HG03342 (cell line): ENCODE data around the gene PI4KB.

Source experiments
- ATAC-seq: cut with Tn5 transposase; IDR thresholded peaks from one replicate; pipeline ENCODE4 v1.9.1; 2021; ENCODE audit warnings: mild to moderate bottlenecking, moderate library complexity; ENCODE audit not compliant: unreplicated experiment

PI4KB gene

DNA sequence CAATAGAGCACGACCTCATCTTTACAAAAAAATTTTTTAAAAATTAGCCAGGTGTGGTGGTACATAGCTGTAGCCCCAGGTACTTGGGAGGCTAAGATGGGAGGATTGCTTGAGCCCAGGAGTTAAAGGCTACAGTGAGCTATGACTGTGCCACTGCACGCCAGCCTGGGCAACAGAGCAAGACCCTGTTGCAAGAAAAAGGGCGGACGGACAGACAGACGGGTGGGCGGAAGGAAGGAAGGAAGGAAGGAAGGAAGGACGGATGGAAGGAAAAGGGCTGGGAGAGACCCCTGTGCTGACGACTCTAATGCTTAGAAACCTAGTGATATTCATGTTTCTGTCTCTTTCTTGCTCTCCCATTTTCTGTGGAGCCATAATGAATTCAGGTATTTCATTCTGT is 14.4 kb downstream of the PI4KB start:
- ATAC-seq, result no peak

DNA sequence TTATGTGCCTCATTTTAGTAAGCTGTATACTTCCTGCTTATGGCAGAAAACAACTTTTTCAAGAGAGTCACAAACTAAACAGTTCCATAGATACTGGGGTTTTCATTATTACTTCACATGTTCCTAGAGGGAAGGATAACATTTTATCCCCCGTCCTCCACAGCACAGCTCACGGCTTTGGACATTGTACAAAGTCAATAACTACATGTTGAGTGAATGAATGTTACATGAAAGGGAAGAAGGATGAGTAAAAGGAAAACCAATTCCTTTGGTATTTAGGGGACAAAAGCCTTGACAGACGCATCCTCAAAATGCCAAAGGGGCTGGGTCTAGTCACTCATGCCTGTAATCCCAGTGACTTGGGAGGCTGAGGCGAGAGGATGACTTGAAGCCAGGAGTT is 14.8 kb downstream of the PI4KB start:
- ATAC-seq, result no peak

DNA sequence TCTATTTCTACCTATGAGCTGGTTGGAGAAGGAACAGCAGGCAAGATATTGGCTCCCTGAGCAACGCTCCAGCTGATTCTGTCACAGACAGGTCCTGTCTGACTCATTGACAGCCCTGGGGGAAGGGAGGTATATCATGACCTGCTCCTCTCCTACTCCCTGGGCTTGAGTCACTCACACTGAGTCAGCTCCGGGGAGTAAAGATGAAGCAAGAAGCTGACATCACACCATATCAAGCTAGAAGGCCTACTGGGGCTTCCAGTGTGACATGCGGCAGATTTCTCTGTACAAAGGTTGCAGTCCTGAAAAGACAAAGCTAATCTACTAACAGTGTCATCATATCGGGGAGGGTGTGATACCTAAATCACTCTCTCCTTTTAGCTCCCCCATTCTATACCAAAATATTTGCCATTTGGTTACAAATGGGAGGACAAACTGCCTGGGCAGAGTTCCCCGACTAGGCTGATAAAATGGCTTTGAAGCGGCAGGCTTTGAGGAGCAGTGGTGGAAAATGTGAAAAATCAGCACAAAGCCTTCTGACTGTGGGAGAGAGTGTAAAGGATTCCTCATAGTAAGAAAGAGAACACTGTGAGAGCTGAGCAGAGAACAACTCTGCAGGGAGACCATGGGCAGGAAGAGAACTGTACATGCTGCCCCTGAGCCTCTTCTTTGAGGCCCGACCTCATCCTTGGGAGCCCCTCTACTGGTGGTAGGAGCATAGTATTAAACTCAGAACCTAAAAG is 15.5 kb downstream of the PI4KB start:
- ATAC-seq, result no peak

DNA sequence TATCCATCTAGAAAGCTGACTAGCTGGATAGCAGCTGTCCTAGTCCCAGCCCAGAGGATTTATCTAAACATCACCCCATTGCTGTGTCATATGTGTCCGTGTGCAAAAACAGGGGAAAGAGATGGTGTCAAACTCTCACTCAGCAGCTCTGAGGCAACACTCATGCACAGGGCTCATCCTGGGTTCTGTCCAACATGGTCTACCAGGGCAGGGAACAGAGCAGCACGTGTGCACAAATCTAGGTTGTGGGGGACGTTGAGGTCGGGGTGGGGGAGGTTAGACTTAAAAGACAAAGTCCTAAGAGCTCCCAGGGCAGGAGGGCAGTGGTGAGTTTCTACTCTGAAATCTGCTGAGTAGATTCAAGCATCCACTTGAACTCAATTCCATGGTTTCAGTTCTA is 16.2 kb downstream of the PI4KB start:
- no peak for ATAC-seq

DNA sequence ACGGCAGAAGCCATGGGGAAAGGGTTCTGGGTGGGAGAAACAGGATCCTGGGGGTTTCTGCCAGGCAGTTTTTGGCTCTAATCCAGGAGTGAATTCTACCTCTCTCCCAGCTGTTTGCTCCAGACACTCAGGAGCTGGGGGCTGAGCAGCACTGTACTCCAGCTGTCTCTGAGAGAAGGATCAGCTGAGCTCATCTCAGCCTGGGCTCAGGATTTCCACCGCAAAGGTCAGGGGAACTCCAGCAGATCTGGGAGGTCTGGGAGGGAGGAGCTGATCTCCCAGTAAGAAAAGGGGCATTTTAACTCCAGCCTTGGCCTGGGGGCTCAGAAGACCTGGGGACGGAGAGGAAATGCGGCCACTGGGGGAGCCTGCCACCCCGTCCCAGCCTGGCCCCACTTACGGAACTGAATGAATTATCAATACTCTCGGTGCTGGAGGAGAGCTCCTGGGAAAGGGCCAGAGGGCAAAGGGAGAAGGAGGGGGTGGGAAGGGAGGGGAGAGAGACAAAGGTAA is 17.3 kb downstream of the PI4KB start:
- ATAC-seq, result no peak

DNA sequence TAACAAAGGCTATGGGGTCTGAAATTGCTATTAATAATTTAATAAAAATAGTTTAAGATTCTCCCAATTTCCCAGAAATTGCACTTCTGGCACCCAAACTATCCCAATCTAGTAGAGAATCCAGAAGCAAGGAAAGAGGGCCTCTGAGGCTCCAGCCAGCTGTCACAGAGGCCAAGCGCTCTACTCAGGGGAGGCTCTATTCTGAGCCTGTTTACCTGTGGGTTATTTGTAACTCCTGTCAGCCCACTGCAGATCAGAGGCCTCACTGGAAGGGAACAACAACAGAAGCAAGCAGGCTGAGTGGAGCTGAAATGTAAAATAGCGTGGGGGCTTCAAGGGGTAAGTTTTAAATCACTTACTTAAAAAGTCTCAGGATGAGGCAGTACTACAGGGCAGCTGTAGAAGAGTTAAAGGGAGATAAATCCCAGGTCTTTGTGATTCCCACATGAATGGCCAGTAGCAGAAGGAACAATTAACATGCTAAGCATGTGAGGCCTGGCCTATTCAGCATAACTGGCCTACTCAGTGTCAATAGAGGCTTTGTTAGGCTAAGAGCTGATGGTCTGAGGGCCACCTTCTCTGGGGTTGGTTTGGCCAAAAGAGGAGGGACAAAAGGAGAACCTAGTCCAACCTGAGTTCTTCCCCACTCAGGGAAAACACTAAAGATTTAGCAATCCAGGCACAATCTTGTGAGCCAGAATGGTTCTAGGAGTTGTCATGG is 32.3 kb downstream of the PI4KB start:
- ATAC-seq, result no peak

DNA sequence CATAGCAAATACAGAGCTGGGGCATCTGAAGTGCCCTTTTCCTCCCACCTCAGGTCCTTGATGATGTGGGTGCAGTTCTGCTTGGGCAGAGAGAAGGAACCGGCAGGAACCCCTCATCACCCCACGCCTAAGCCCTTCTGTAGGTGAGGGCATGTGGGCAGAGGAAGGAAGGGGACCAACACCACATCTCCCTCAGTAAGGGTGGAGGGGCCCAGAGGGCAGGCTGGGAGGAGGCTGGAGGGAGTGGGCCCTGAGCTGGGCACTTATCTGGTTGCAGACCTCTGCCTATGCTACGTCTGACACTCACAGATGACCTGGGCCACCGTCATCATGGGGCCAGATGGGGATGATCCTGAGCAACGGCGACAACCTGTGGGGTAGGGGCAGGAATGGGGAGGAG is 34.1 kb downstream of the PI4KB start:
- no peak for ATAC-seq

DNA sequence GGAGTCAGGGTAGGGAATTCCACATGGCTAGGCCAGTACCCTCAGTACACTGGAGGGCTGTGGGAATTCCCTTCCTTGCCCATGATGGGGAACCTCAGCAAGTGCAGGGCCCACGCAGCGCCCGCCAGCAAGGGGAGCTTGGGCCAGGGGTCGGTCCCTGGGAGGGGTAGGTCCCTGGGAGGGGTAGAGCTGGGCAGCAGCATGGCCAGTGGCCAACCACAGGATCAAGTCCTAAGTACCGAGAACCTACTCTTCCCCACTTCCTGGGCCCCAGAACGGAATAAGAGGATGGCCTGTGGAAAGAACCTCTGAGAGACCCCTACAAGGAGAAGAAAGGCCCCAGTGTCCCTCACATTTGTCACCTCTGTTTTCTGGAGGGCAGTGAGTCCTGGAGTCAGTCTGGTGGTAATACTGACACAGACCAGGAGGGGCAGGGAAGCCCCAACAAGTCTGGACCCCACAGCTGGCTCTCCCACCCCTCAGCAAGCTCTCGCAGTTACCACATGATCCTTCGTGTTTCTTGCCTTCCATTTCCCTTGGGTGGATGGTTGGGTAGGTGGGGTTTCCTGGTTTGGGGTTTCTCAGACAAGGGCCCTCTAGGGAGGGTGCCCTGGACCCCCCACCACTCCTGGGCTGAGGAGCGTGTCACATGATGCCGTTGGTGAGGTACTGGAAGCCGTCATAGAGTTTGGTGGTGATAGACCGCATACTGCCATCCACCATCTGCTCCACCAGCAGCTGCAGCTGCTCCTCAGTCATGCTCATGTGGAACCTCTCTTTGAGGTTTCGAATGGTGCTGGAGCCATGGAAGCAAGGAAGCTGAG is 34.8 kb downstream of the PI4KB start:
- no peak for ATAC-seq

DNA sequence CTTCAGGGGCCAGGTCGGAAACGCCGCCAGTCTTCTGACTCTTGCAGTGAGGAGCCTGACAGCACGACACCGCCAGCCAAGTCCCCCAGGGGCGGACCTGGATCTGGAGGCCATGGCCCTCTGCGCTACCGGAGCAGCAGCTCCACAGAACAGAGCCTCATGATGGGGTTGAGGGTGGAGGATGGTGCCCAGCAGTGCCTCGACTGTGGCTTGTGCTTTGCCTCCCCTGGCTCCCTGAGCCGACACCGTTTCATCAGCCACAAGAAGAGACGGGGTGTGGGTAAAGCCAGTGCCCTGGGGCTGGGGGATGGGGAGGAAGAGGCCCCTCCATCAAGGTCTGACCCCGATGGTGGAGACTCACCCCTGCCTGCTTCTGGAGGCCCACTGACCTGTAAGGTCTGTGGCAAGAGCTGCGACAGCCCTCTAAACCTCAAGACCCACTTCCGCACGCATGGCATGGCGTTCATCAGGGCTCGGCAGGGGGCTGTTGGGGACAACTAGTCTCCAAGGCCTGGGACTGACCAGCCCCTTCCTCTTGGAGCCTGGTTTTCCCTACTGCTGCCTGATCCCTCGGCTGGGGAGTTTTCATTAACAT is 36.4 kb downstream of the PI4KB start:
- ATAC-seq, result no peak

DNA sequence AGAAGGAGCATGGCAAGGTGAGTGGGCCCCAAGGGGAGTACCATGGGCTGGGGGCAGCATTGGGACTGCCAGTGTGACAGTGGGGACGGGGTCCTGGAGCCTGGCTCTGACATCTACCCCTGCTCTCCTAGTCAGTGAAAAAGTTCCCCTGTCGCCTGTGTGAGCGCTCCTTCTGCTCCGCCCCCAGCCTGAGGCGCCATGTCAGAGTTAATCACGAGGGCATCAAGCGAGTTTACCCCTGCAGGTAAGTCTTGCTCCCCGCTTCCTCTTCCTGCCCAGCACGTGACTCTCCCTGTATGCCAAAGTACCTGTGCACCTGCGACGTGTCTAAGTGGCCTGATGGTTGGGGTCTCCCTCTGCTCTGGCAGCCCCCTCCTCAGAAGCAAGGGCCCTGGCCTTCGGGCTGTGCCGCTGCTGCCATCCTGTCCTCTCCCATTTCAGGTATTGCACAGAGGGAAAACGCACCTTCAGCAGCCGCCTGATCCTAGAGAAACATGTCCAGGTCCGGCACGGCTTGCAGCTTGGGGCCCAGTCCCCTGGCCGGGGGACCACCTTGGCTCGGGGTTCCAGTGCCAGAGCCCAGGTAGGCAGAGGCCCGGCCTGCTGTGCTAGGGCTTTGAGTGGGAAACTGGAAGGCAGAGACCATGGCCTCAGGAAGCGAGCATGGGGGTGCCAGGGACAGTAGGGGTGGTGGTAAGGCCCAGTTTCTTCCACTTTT is 37.1 kb downstream of the PI4KB start:
- ATAC-seq, result no peak

DNA sequence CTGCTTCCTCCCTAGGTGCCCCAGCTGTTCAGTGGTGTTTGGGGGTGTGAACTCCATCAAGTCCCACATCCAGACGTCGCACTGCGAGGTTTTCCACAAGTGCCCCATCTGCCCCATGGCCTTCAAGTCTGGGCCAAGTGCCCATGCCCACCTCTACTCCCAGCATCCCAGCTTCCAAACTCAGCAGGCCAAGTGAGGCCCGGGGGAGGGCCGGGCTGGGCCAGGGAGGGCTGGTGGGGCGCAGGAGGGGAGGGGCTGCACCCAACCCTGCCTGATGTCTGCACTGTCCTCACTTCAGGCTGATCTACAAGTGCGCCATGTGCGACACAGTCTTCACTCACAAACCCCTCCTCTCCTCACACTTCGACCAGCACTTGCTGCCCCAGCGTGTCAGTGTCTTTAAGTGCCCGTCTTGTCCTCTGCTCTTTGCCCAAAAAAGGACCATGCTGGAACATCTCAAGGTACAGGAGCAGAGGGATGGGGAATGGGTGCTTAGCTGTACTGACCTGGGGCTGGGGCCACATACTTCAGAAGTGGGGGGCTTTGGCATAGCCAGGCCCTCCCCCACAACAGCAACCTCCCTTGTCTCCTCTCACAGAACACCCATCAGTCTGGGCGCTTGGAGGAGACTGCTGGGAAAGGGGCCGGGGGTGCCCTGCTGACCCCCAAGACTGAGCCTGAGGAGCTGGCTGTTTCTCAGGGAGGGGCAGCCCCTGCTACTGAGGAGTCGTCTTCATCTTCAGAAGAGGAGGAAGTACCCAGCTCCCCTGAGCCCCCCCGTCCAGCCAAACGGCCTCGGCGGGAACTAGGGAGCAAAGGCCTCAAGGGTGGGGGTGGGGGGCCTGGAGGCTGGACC is 37.9 kb downstream of the PI4KB start:
- no peak for ATAC-seq

DNA sequence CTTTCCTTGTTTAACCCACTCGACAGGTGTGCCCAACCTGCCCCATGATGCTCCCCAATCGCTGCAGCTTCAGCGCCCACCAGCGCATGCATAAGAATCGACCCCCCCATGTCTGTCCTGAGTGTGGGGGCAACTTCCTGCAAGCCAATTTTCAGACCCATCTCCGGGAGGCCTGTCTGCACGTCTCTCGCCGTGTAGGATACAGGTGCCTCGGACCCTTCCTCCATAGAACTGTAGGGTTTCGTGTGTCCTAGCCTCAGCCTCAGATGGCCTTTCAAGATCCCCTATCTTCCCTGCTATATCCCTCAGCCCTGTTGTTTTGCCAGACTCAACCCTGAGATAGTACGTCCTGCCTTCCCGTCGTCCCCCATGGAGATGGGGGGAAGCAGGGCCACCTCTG is 38.7 kb downstream of the PI4KB start:
- ATAC-seq, result no peak

DNA sequence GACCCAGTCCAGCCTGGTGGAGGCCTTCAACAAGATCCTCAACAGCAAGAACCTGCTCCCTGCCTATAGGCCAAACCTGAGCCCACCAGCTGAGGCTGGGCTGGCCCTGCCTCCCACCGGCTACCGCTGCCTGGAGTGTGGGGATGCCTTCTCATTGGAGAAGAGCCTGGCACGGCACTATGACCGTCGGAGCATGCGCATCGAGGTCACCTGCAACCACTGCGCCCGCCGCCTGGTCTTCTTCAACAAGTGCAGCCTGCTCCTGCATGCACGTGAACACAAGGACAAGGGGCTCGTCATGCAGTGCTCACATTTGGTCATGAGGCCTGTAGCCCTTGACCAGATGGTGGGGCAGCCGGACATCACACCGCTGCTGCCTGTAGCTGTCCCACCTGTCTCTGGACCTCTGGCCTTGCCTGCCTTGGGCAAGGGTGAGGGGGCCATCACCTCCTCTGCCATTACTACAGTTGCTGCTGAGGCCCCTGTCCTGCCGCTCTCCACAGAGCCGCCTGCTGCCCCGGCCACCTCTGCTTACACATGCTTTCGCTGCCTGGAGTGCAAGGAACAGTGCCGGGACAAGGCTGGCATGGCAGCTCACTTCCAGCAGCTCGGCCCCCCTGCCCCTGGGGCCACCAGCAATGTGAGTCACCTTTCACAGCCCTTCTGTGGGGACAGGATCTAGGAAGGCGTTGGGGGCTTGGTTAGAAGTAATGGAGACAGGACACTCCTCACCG is 39.3 kb downstream of the PI4KB start:
- ATAC-seq, result no peak

DNA sequence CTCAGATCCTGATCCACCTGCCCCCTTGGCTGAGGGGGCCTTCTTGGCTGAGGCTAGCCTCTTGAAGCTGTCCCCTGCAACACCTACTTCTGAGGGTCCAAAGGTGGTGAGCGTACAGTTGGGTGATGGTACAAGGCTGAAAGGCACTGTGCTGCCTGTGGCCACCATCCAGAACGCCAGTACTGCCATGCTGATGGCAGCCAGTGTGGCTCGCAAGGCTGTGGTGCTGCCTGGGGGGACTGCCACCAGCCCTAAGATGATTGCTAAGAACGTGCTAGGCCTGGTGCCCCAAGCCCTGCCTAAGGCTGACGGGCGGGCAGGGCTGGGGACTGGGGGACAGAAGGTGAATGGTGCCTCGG is 39.9 kb downstream of the PI4KB start:
- ATAC-seq, result no peak

DNA sequence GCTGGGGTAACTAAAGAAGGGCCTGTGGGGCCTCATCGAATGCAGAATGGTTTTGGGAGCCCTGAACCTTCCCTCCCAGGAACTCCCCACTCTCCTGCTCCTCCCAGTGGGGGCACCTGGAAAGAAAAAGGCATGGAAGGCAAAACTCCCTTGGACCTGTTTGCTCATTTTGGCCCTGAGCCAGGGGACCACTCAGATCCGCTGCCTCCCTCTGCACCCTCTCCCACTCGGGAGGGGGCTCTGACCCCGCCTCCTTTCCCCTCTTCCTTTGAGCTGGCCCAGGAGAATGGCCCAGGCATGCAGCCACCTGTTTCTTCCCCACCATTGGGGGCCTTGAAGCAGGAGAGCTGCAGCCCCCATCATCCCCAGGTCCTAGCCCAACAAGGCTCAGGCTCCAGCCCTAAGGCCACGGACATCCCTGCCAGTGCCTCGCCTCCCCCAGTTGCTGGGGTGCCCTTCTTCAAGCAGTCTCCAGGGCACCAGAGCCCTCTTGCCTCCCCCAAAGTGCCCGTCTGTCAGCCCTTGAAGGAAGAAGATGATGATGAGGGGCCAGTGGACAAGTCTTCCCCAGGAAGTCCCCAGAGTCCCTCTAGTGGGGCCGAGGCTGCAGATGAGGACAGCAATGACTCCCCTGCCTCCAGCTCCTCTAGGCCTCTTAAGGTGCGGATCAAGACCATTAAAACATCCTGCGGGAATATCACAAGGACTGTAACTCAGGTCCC is 40.4 kb downstream of the PI4KB start:
- ATAC-seq, result no peak

DNA sequence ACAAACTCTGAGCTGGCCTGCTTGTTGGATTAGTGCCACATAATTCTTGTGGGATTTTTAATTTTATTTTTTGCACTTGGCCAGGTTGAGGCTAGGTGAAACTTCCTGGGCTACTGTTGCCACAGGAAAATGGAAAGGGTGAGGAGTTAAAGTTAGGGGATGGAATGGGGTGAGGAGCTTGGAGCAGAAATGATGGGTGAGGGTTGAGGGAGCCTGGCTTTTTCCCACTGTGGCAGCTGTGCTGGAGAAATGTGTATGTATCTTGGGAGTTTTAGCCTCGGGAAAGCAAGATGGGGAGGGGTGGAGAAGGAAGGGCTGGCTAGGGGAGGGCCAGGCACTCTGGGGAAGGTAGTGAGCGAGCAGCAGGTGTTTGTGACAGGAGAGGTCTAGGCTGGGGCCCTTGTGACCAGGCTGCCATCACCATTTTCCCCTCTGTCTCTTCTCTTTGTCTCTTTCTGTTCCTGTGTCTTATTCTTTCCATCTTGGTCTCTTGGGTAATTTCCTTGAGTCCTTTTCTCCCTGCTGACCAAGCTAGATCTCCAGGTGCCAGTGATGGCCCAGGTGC is 43.1 kb downstream of the PI4KB start:
- ATAC-seq, result no peak

DNA sequence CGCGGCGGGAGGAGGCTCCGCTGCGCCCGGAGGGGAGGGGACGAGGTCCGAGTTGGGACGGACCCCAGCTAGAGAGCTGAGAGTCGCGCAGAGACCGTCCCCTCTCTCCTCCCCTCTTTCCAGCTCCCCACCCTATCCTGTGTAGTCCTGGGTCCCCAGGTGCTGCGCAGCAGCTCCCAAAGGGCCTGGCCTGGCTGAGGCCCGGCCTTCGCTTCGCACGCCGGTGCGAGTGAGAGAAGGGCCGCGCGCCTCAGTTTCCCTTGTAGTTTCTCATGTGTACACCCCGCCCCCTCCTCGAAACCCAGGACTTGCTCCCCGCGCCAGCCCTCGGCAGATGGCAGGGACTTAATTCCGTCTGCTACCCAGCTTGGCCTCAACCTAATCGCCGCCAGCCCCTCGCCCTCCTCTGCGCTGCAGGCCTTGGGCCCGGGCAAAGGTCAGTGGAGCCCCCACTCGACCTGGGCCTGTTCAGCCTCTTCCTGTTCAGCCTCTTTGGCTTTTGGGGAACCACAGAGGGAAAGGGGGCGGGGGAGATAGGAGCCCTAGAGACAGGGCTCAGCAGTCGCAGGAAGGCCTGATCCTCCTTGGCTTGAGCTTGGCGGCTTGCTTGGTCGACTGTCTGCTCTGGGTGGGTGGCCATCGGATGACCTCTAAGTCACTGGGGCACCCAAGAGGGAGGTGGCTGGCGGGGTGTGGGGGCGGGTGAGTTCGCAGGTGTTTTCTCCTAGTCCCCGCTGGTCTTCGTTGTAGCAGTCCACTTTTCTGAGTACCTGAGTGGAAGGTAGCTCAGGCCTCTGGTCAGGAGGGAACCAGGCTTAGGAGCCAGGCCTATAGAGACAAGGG is 44.1 kb downstream of the PI4KB start:
- no peak for ATAC-seq
